Measurements from ENCODE around the gene FBXL4.

DNA sequence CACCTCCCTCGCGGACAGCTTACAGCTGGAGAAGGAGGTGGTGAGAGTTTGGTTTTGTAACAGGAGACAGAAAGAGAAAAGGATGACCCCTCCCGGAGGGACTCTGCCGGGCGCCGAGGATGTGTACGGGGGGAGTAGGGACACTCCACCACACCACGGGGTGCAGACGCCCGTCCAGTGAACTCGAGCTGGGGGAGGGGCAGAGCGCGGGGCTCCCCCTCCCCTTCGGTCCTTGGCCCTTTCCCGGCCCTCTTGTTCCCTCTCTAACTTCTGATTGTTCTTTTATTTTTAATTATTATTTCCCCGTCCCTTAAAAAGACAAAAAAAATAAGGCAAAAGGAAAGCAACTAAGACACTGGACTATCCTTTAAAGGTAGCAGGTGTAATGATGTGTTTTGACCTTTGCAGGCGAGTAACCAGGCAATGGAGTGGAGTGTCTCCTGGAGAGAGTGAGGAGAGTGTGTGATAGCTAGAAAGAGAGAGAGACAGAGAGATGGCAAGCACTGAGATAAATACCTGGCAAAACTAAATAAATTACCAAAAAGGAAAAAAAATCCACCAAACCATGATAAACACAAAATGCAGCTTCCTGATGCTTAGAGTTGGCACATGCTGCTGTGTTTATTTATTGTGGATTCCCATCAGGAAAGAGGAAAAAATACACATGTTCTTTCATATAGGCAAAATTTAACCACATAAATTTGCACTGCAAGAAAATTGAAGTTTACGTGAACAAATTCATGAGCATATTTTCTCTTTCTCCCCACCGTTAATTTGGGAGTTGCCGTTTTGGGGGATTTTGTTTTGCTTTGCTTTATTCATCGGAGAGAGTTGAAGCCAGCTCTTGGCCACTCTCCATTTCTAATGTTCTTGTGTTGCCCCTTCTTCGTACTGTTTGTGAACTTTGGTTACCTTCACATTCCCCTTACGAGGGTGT lies 111.5 kb downstream of the FBXL4 start:
- TF ChIP-seq REST (IDR thresholded peaks at IDR 0.05; ENCODE audit: insufficient read depth in 1 of 2, low read depth in 2 of 2, low read length in 2 of 2): no peak
- no peak for TF ChIP-seq POLR2AphosphoS5 (IDR thresholded peaks at IDR 0.05; ENCODE audit: low read depth, low read length)
- no peak for TF ChIP-seq TAF1 (IDR thresholded peaks at IDR 0.05; ENCODE audit: borderline replicate concordance, insufficient read depth, low read length)
- TF ChIP-seq SIN3A (IDR thresholded peaks at IDR 0.05; ENCODE audit: borderline replicate concordance, insufficient read depth, low read length): no peak
- TF ChIP-seq FOXP2 (optimal IDR thresholded peaks at IDR 0.05; ENCODE audit: borderline replicate concordance, extremely low read depth, extremely low read length, insufficient read depth): no peak

All from PFSK-1 (cell line).